Left lung (tissue), 10 donors: ENCODE data around the gene EIF2A. TPM values are rescaled to one million over a fixed set of nuclear protein-coding genes. Genes with fewer than 3 reads are reported as not detected.
"Not testable (repeated sequence)": the region's sequence is repeated elsewhere in the genome, so short reads cannot be mapped to it uniquely, and the experiment has no call there.

Experiments
- ATAC-seq: fragments of 200-7000 bp; cut with Tn5 transposase; one replicate; pipeline ENCODE4 v1.9.1; 2020; ENCODE audit warnings: moderate library complexity
- DNase-seq, 4 donors: peaks; one replicate each; pipeline ENCODE4 v3.0.0-alpha.2; 2013 to 2020
- H3K27ac ChIP-seq, 2 donors: fragments of 200-600 bp; sonication (generic) in 1 of 2; one replicate each; pipeline versions ENCODE4 v1.5.0 to v1.8.0; 2020 to 2021
- H3K27me3 ChIP-seq, 2 donors: fragments of 200-600 bp; sonication (generic) in 1 of 2; one replicate each; pipeline versions ENCODE4 v1.5.0 to v1.8.0; 2020 to 2021
- H3K36me3 ChIP-seq, 2 donors: fragments of 200-600 bp; sonication (generic) in 1 of 2; one replicate each; pipeline versions ENCODE4 v1.5.0 to v1.8.0; 2020 to 2021
- H3K4me1 ChIP-seq, 2 donors: fragments of 200-600 bp; one replicate each; pipeline ENCODE4 v1.8.0; 2021
- H3K4me3 ChIP-seq, 2 donors: fragments of 200-600 bp; sonication (generic) in 1 of 2; one replicate each; pipeline versions ENCODE4 v1.5.0 to v1.8.0; 2020 to 2021; ENCODE audit warnings: mild to moderate bottlenecking in 1 of 2
- H3K9me3 ChIP-seq, 2 donors: fragments of 200-600 bp; sonication (generic) in 1 of 2; one replicate each; pipeline versions ENCODE4 v1.5.0 to v1.8.0; 2020 to 2021
- CTCF ChIP-seq, 2 donors: fragments of 200-600 bp; sonication (generic) in 1 of 2; IDR thresholded peaks; one replicate each; pipeline versions ENCODE4 v1.5.0 to v1.8.0; 2021; ENCODE audit warnings: antibody characterized with exemption in 2 of 2
- intact Hi-C, 2 donors: fragments of 100-400 bp; cut with DNase I; formaldehyde crosslinking; loops; one replicate each; pipeline versions ENCODE4 v1.11.2 to v1.14.2; 2022
- polyA plus RNA-seq, 6 donors: library from polyadenylated mRNA; unstranded; fragments of 120-200 nt; gene quantifications; one replicate each; pipeline ENCODE4 v1.2.1, GENCODE V29; 2013; ENCODE audit not compliant: insufficient read length in 6 of 6
- total RNA-seq, 2 donors: library from RNA; stranded (reverse); fragmentation: NEBNext Ultra II Directional; extraction: Animal tissue kit (Norgen Biotek cat#: 25700); gene quantifications; one replicate each; pipeline ENCODE4 v1.2.1, GENCODE V29; 2021
- donor health status: DM: no; HTN: yes; CAD: no.
- donor health status: DM: no; HTN: no; CAD: no.

Gene EIF2A
- total and polyA plus RNA-seq, 8 donors, result 63.2 to 200 (median 181) TPM

GRCh38 chr3:150612494-150612893, 65.9 kb downstream of the EIF2A start:
- no peak overlapping the region for H3K27ac ChIP-seq
- no peaks in the 10 kb centered on the region for H3K27me3 ChIP-seq
- DNase-seq (no peak), ATAC-seq (no peak)
- no peak for TF ChIP-seq CTCF (IDR thresholded peaks at IDR 0.05)
- H3K4me3 ChIP-seq, result no peak overlapping the region
- H3K36me3 ChIP-seq, result peaks cover 0 to 14% of the 10 kb centered on the region in 2 donors
- H3K9me3 ChIP-seq, result no peaks in the 10 kb centered on the region
- H3K4me1 ChIP-seq, result peaks cover 0 to 36% of the 10 kb centered on the region in 2 donors
- intact Hi-C loops, result no loop called here

GRCh38 chr3:150613034-150613433, 66.4 kb downstream of the EIF2A start:
- no peak overlapping the region for H3K27ac ChIP-seq
- peaks cover 0 to 15% of the 10 kb centered on the region in 2 donors for H3K36me3 ChIP-seq
- intact Hi-C loops, result no loop called here
- no peak for DNase-seq
- no peaks in the 10 kb centered on the region for H3K9me3 ChIP-seq
- TF ChIP-seq CTCF (IDR thresholded peaks at IDR 0.05), result no peak
- no peaks in the 10 kb centered on the region for H3K27me3 ChIP-seq
- no peak overlapping the region for H3K4me3 ChIP-seq
- no peak for ATAC-seq
- H3K4me1 ChIP-seq, result peaks cover 0 to 34% of the 10 kb centered on the region in 2 donors

GRCh38 chr3:150613709-150614480, 67.3 kb downstream of the EIF2A start:
- Histone ChIP-seq H3K4me3 (no peak overlapping the region), H3K9me3 (no peaks in the 10 kb centered on the region), H3K4me1 (peaks cover 0 to 26% of the 10 kb centered on the region in 2 donors), H3K27ac (no peak overlapping the region), H3K27me3 (no peaks in the 10 kb centered on the region), H3K36me3 (peaks cover 0 to 22% of the 10 kb centered on the region in 2 donors)
- DNase-seq (no peak), ATAC-seq (no peak)
- no peak for TF ChIP-seq CTCF (IDR thresholded peaks at IDR 0.05)
- intact Hi-C loops, result no loop called here

- no peak overlapping the region for H3K27ac ChIP-seq
- peaks cover 0 to 8% of the 10 kb centered on the region in 2 donors for H3K4me1 ChIP-seq
- no peak overlapping the region for H3K4me3 ChIP-seq
- intact Hi-C loops, result no loop called here
- H3K36me3 ChIP-seq, result peaks cover 0 to 21% of the 10 kb centered on the region in 2 donors
- H3K9me3 ChIP-seq, result no peaks in the 10 kb centered on the region
- no peak for ATAC-seq
- no peak for DNase-seq
- TF ChIP-seq CTCF (IDR thresholded peaks at IDR 0.05), result no peak
- H3K27me3 ChIP-seq, result no peaks in the 10 kb centered on the region
These were observed 73.6 kb downstream of the EIF2A start for GRCh38 chr3:150620002-150620689.

- intact Hi-C loops, H3K4me3 ChIP-seq, ATAC-seq, H3K9me3 ChIP-seq, H3K27ac ChIP-seq, H3K4me1 ChIP-seq, H3K27me3 ChIP-seq, DNase-seq: not testable (repeated sequence)
- peaks cover 0 to 49% of the 10 kb centered on the region in 2 donors for H3K36me3 ChIP-seq
These were observed 76.4 kb downstream of the EIF2A start for GRCh38 chr3:150622955-150623354.
